GM12891 (cell line): ENCODE data around the gene YIPF1.

Experiments
- DNase-seq: peaks from one replicate; pipeline ENCODE4 v3.0.0; 2011; ENCODE audit warnings: low spot score; ENCODE audit not compliant: insufficient read length
- FAIRE-seq: peaks from 2 replicates; lab custom pipeline; 2011; peaks lifted over from hg19 to GRCh38; lab: Jason Lieb, UNC
- PAX5 ChIP-seq: IDR thresholded peaks from 2 replicates; pipeline ENCODE4 v1.6.1; 2011; ENCODE audit warnings: low read length, moderate library complexity, mild to moderate bottlenecking; ENCODE audit not compliant: insufficient read depth, severe bottlenecking
- POLR2A ChIP-seq: IDR thresholded peaks from 2 replicates; pipeline ENCODE4 v1.6.1; 2011; ENCODE audit warnings: low read depth, low read length, control low read depth
- POLR2AphosphoS5 ChIP-seq: IDR thresholded peaks from 2 replicates; pipeline ENCODE4 v1.6.1; 2011; ENCODE audit warnings: low read depth, low read length, control low read depth
- POU2F2 ChIP-seq: IDR thresholded peaks from 2 replicates; pipeline ENCODE4 v1.6.1; 2011; ENCODE audit warnings: low read depth, mild to moderate bottlenecking, control low read depth, low read length, moderate library complexity
- SPI1 ChIP-seq: IDR thresholded peaks from 2 replicates; pipeline ENCODE4 v1.6.1; 2011; ENCODE audit warnings: low read depth, low read length, control low read depth
- TAF1 ChIP-seq: IDR thresholded peaks from 2 replicates; pipeline ENCODE4 v1.6.1; 2011; ENCODE audit warnings: low read depth, low read length, control low read depth

The YIPF1 gene

DNA sequence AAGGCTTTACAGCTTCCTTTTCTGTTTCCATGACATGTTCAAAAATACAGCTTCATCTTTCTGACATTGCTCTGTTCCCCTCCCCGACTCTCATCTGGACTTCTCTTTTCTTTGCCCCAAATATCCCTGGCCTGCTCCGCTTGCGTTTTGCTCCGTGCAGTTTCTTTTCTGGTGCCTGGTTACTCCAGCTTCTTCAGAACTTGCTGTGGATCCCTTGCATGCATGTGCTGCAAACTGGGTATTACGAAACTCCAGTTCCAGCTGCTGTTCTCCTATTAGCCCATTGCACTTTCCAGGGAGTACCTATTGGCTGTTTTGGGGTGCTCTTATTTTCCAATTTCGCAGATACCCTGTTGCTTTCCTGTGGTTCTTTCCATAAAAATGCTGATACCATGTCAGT, 41.6 kb downstream of the YIPF1 start:
- DNase-seq (no peak), FAIRE-seq (no peak)
- no peak for TF ChIP-seq TAF1

DNA sequence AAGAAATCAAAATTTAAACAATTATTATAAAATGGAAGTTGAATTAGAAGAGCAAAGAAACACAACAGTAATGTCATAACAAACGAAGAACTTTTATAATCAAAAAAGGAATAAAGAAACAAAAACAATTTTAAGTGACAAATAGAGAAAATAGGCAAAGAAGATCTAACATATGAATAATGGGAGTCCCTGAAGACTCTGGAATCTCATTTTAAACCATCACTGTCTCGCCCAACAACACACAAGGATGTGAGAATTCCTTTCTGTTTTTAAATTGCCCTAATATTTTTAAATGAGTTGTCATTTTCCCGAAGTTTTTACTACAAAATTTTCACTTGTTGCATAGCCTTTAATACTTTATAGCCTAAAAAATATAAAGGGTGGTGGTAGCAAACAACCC, 47.2 kb downstream of the YIPF1 start:
- no peak for TF ChIP-seq SPI1
- TF ChIP-seq POU2F2, result no peak
- no peak for TF ChIP-seq TAF1
- TF ChIP-seq POLR2AphosphoS5, result no peak
- no peak for TF ChIP-seq POLR2A
- TF ChIP-seq PAX5, result no peak
- no peak for FAIRE-seq

DNA sequence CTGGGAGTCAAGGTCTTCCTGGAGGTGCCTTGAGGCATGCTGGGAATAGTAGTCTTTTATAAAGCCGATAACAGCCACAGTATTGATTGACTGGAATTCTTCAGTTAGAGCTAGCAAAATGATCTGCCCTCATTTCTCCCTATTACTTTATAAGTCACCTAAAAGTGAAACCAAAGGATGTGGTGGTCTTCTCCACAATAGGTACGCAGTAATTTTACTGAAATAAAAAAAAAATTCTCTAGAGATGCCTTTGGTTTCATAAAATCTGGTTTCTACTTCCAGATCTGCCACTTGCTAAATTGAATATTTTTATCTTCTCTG, 51.0 kb downstream of the YIPF1 start:
- no peak for DNase-seq
- TF ChIP-seq POU2F2 (no peak), TAF1 (no peak), SPI1 (no peak), PAX5 (no peak)
- no peak for FAIRE-seq

More for the DNA sequence above, 47.2 kb downstream of the YIPF1 start:
- DNase-seq, result no peak

DNA sequence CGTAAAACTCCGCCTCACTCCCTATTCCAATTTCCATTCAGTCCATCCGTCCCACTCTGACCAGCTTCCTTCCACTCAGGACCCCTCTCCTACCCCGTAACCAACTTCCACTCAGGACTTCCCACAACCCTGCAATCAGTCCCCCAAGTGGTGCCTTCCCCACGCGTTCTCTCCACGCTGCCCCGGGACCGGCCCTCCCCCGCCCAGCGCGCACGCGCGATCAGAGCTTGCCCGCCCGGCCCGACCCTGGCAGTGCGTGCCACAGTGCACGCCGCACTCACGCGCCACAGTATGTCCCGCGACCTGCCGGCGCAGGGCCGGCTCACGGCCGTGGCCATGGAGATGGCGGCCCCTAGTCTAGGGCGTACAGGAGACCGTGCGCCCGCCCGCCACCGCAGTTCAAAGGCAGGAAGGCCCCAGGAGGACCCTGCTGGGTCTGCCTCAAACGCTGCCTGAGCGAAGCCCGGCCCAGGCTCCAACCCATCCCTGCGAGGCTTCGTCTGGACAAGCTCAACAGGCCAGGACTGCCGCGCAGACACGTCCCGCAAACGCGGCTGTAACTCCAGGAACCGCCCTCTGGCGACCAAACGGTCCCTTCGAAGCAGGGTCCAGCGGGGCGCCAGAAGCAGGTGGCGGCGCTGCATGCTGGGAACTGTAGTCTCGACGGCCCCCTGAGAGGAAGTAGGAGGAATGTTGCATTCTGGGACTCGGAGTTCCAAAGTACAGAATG, 51.5 kb downstream of the YIPF1 start, which contains the start of gene NDC1:
TSS of gene NDC1 (minus strand) at position 373 of the 730 bp plus-strand sequence. CDS start at position 338, 35 bp downstream.
- TF ChIP-seq POLR2A (peak; percentile 66; the same call in 1 of the 2 replicates), POLR2AphosphoS5 (0 out of 2 replicates have a peak, but pooled peaks have one; percentile 52), PAX5 (no peak), TAF1 (0 out of 2 replicates have a peak, but pooled peaks have one; percentile 39), SPI1 (peak; percentile 90)
- FAIRE-seq, result peak; percentile 97
- peak; percentile 64 for DNase-seq

DNA sequence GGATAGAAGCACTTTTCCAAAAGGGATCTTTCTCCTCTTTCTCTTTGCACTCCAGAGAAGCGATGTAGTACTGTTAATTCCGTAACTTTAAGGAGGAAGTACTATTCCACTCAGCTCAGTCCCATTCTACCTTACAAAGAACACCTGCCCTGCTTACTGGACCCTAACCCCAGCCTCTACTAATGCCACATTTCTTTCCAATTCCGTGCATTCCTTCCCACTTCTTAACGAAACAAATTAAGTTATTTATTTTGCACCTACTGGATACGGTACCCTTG, 52.0 kb downstream of the YIPF1 start:
- no peak for TF ChIP-seq POLR2A
- TF ChIP-seq POU2F2, result no peak
- TF ChIP-seq TAF1, result no peak
- TF ChIP-seq SPI1, result no peak; the same call in 1 of the 2 replicates
- no peak for TF ChIP-seq PAX5
- no peak for TF ChIP-seq POLR2AphosphoS5
- FAIRE-seq, result peak; percentile 26
- DNase-seq, result no peak

- FAIRE-seq (no peak), DNase-seq (no peak)
- TF ChIP-seq TAF1, result no peak
- TF ChIP-seq POLR2A, result peak; percentile 36; the same call in 1 of the 2 replicates
These were observed 54.1 kb downstream of the YIPF1 start for GRCh38 chr1:53835491-53835890.

DNA sequence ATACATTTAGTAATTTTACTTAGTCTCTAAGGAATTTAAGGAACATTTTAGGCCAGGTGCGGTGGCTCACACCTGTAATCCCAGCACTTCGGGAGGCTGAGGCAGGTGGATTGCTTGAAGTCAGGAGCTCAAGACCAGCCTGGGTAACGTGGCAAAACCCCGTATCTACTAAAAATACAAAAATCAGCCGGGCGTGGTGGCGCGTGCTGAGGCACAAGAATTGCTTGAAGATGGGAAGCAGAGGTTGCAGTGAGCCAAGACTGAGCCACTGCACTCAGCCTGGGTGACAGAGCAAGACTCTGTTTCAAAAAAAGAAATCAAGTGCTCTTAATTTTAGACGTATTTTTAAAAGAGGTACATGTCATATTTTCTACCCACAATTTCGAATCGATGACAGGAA, 54.8 kb downstream of the YIPF1 start:
- DNase-seq (no peak), FAIRE-seq (peak; percentile 59)
- TF ChIP-seq PAX5 (peak; percentile 86), POLR2AphosphoS5 (no peak)

- TF ChIP-seq TAF1 (no peak), POU2F2 (peak; percentile 59; the same call in 1 of the 2 replicates)
- DNase-seq (no peak), FAIRE-seq (no peak)
These were observed 56.2 kb downstream of the YIPF1 start for GRCh38 chr1:53833393-53833792.

- no peak for FAIRE-seq
- DNase-seq, result no peak
- TF ChIP-seq TAF1, result no peak
- no peak for TF ChIP-seq POLR2A
- no peak for TF ChIP-seq POU2F2
These were observed 63.2 kb downstream of the YIPF1 start for GRCh38 chr1:53826367-53826766.

DNA sequence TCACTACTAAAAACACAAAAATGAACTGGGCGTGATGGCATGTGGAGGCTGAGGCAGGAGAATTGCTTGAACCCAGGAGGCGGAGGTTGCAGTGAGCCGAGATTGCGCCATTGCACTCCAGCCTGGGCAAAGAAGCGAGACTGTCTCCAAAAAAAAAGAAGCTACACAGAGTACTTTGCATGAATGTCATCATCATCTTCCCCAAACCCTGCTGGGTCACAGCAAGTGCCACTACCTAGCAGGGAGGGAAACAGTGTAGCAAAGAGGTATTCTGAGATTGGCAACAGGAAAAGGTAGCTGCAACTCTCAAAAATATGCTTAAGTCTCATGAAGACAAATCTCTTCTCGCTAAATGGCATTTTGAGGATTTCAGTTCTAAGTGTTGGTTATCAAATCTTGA, 64.3 kb downstream of the YIPF1 start:
- DNase-seq (no peak), FAIRE-seq (no peak)
- TF ChIP-seq PAX5 (no peak), POLR2AphosphoS5 (no peak), POLR2A (no peak), POU2F2 (no peak), TAF1 (no peak), SPI1 (no peak)

DNA sequence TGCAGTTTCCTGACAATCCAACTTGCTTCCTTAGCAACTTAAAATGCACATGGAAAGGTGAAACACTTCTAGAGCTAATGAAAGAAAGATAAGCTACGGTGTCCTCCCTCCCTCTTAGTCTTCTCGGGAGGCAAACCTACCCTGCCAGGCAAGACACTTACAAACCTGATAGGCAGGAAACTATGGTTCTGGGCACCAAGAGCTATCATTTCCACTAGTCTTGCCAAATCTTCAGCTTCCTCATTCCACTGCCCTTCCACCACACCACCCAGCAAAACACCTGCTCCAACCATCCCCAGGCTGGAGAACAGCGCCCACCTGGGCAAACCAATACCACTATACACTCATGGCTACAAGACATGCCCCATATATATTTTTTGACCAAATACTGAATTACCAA, 66.7 kb downstream of the YIPF1 start:
- no peak for FAIRE-seq
- no peak for DNase-seq
- no peak for TF ChIP-seq TAF1
- no peak for TF ChIP-seq POLR2A
- TF ChIP-seq SPI1, result no peak
- no peak for TF ChIP-seq POLR2AphosphoS5
- no peak for TF ChIP-seq PAX5
- TF ChIP-seq POU2F2, result no peak
